GM12878 (cell line): ENCODE measurements around the gene C16orf78. TPM values are rescaled to one million over a fixed set of nuclear protein-coding genes. Genes with fewer than 3 reads are reported as not detected.

Experiments
- ATAC-seq: fragments of 200-7000 bp; cut with Tn5 transposase; 3 replicates; pipeline ENCODE4 v1.9.1; 2020; ENCODE audit warnings: mild to moderate bottlenecking, moderate library complexity
- BruUV-seq: library from RNA; stranded (reverse); fragments of 400-500 nt; replicated peaks from 2 replicates; lab custom pipeline; 2021; lab: Mats Ljungman, UMichigan
- CTCF ChIA-PET: fragments of 300-600 bp; sonication (Branson Sonifier 250); formaldehyde crosslinking; extraction: SDS; loops from one replicate; lab custom pipeline; 2021; ENCODE audit warnings: inconsistent platforms; lab: Yijun Ruan, JAX
- POLR2A ChIA-PET: fragments of 350-600 bp; formaldehyde crosslinking; extraction: SDS; loops from one replicate; lab custom pipeline; 2021; ENCODE audit warnings: inconsistent platforms; lab: Charles Lee
- RAD21 ChIA-PET: fragments of 300-600 bp; sonication (Branson Sonifier 250); formaldehyde crosslinking; loops from one replicate; lab custom pipeline; 2023; ENCODE audit warnings: antibody characterized with exemption; ENCODE audit not compliant: unreplicated experiment; lab: Charles Lee
- SMC1A ChIA-PET: fragments of 300-600 bp; sonication (Branson Sonifier 250); formaldehyde crosslinking; loops from one replicate; lab custom pipeline; 2023; ENCODE audit not compliant: unreplicated experiment, uncharacterized antibody; lab: Charles Lee
- DNase-seq: peaks from one replicate; pipeline ENCODE4 v3.0.0-alpha.2; 2011; ENCODE audit warnings: low read depth, low spot score
- FAIRE-seq: peaks from 3 replicates; lab custom pipeline; 2011; peaks lifted over from hg19 to GRCh38; lab: Jason Lieb, UNC
- H2AFZ ChIP-seq: 2 replicates; pipeline ENCODE4 v1.6.0; 2011; ENCODE audit warnings: low read depth, low read length, control low read depth; ENCODE audit not compliant: control insufficient read depth
- H3K27ac ChIP-seq: 2 replicates; pipeline ENCODE4 v1.5.1; 2011; ENCODE audit warnings: control low read depth; ENCODE audit not compliant: control insufficient read depth, insufficient read depth
- H3K27me3 ChIP-seq, 2 experiments: replicated peaks in 1 of 2; 2 replicates each; pipeline versions ENCODE4 v1.6.0 to v1.6.1; 2011; ENCODE audit warnings: low read length in 1 of 2; ENCODE audit not compliant: control insufficient read depth in 2 of 2, insufficient read depth in 2 of 2
- H3K36me3 ChIP-seq, 2 experiments: 2 replicates each; pipeline ENCODE4 v1.5.1; 2011; ENCODE audit warnings: low read length in 1 of 2; ENCODE audit not compliant: control insufficient read depth in 2 of 2, insufficient read depth in 2 of 2
- H3K4me1 ChIP-seq: 2 replicates; pipeline ENCODE4 v1.6.1; 2011; ENCODE audit warnings: mild to moderate bottlenecking, low read length, moderate library complexity, mixed read lengths; ENCODE audit not compliant: control insufficient read depth, insufficient read depth
- H3K4me2 ChIP-seq: 2 replicates; pipeline ENCODE4 v1.6.0; 2011; ENCODE audit warnings: control low read depth; ENCODE audit not compliant: control insufficient read depth, insufficient read depth
- H3K4me3 ChIP-seq: fragments of 200-600 bp; sonication (generic); 2 replicates; pipeline ENCODE4 v1.5.1; 2016
- H3K79me2 ChIP-seq: 2 replicates; pipeline ENCODE4 v1.6.0; 2011; ENCODE audit warnings: low read length; ENCODE audit not compliant: control insufficient read depth, insufficient read depth
- H3K9ac ChIP-seq: 2 replicates; pipeline ENCODE4 v1.8.0; 2011; ENCODE audit warnings: low read length, control low read depth, mixed read lengths; ENCODE audit not compliant: control insufficient read depth, insufficient read depth
- H3K9me3 ChIP-seq: replicated peaks from 3 replicates; pipeline ENCODE4 v1.5.1; 2011; ENCODE audit warnings: mild to moderate bottlenecking, low read length; ENCODE audit not compliant: control insufficient read depth, insufficient read depth
- H4K20me1 ChIP-seq: 2 replicates; pipeline ENCODE4 v1.6.0; 2011; ENCODE audit not compliant: control insufficient read depth, insufficient read depth
- BACH1 ChIP-seq: fragments of 450-650 bp; IDR thresholded peaks from 2 replicates; pipeline ENCODE4 v1.6.1; 2017; ENCODE audit warnings: mild to moderate bottlenecking, borderline replicate concordance
- CBFB ChIP-seq: IDR thresholded peaks from 2 replicates; pipeline ENCODE4 v1.6.1; 2016; ENCODE audit warnings: antibody characterized with exemption, low read depth
- ETV6 ChIP-seq, 2 experiments: fragments of 450-650 bp in 1 of 2; IDR thresholded peaks in 1 of 2; conservative IDR thresholded peaks in 1 of 2; 2 replicates each; pipeline ENCODE4 v1.6.1; 2014; ENCODE audit warnings: antibody characterized with exemption in 1 of 2, borderline replicate concordance in 1 of 2, low read depth in 1 of 2, mild to moderate bottlenecking in 1 of 2, moderate library complexity in 1 of 2
- FOS ChIP-seq: IDR thresholded peaks from 3 replicates; pipeline ENCODE4 v1.6.1; 2011; ENCODE audit warnings: borderline replicate concordance; ENCODE audit not compliant: insufficient read length; ENCODE audit errors: extremely low read depth
- LARP7 ChIP-seq: fragments of 450-650 bp; IDR thresholded peaks from 2 replicates; pipeline ENCODE4 v1.6.1; 2017; ENCODE audit warnings: mild to moderate bottlenecking
- PKNOX1 ChIP-seq: fragments of 450-650 bp; IDR thresholded peaks from 2 replicates; pipeline ENCODE4 v1.6.1; 2016; ENCODE audit warnings: mild to moderate bottlenecking
- SIN3A ChIP-seq: IDR thresholded peaks from 2 replicates; pipeline ENCODE4 v1.6.1; 2012; ENCODE audit warnings: low read depth, low read length, improper control_type of control experiment
- SREBF1 ChIP-seq: IDR thresholded peaks from 2 replicates; pipeline ENCODE4 v1.6.1; 2012; ENCODE audit warnings: mild to moderate bottlenecking, low read length
- SREBF2 ChIP-seq: IDR thresholded peaks from 2 replicates; pipeline ENCODE4 v1.6.1; 2012; ENCODE audit warnings: mild to moderate bottlenecking, low read length
- STAT3 ChIP-seq: IDR thresholded peaks from 2 replicates; pipeline ENCODE4 v1.6.1; 2011; ENCODE audit warnings: low read depth, low read length, improper control_type of control experiment
- TARDBP ChIP-seq: IDR thresholded peaks from 2 replicates; pipeline ENCODE4 v1.6.1; 2016; ENCODE audit warnings: borderline replicate concordance
- ZBTB33 ChIP-seq: fragments of 450-650 bp; IDR thresholded peaks from 2 replicates; pipeline ENCODE4 v1.6.1; 2017; ENCODE audit warnings: mild to moderate bottlenecking
- WGBS: methylation state at CpG from one replicate; pipeline ENCODE4 v1.1.6; 2016; ENCODE audit warnings: low lambda C conversion rate; ENCODE audit not compliant: insufficient replicate concordance, insufficient coverage; ENCODE audit errors: missing lambda C conversion rate; 5-methylcytosine and 5-hydroxymethylcytosine counted together
- in situ Hi-C: fragments of 300-500 bp; cut with MboI; formaldehyde crosslinking; loops from 9 replicates; pipeline ENCODE4 v1.14.3; 2018; ENCODE audit warnings: mixed read lengths
- intact Hi-C: fragments of 100-400 bp; cut with micrococcal nuclease; formaldehyde crosslinking; loops from one replicate; pipeline ENCODE4 v1.14.2; 2022; ENCODE audit not compliant: unreplicated experiment
- polyA plus RNA-seq, 11 experiments: library from polyadenylated mRNA; depleted of rRNA in 4 of 11; unstranded in 6 of 11; stranded (reverse) in 5 of 11; fragments of >200 nt; fragmentation: Nextera tagmentation in 4 of 11; fragmentation: Illumina TruSeq in 1 of 11; extraction: Ambion mirVana in 4 of 11; extraction: Trizol in 1 of 11; gene quantifications; 1 replicate in 1 of 11; 2 replicates in 10 of 11; pipeline versions ENCODE4 v1.2.1 to v1.2.3, GENCODE V29; 2011 to 2016; ENCODE audit warnings: inconsistent platforms in 2 of 11, missing spikeins in 2 of 11, low read depth in 1 of 11
- total RNA-seq, 4 experiments: library from RNA; depleted of rRNA in 3 of 4; stranded (reverse); fragments of >200 nt in 3 of 4; fragmentation: Illumina TruSeq in 1 of 4; extraction: Trizol in 1 of 4; gene quantifications; 2 replicates each; pipeline versions ENCODE4 v1.2.1 to v1.2.3, GENCODE V29; 2013 to 2021

C16orf78 gene
- total and polyA plus RNA-seq, 10 of the 15 experiments (the other 5 are each of a cell fraction or from before 2014, with no cell fraction given) = not detected

GRCh38 chr16:49436181-49436580 is 62.6 kb downstream of the C16orf78 start (continued):
- TF ChIP-seq ZBTB33 (no peak), PKNOX1 (no peak), LARP7 (no peak), TARDBP (no peak)

- no peak overlapping the region for H3K27ac ChIP-seq
- H3K4me1 ChIP-seq = peaks cover 19% of the 10 kb centered on the region
- intact Hi-C loops = no loop called here
- TF ChIP-seq STAT3 (no peak), ETV6 (conservative IDR thresholded peaks at IDR 0.05 in 1 of 2, IDR thresholded peaks at IDR 0.05 in 1 of 2; ENCODE audit: borderline replicate concordance in 1 of 2, low read depth in 1 of 2) (no peak), SIN3A (no peak), SREBF2 (no peak), CBFB (no peak), SREBF1 (no peak), FOS (no peak), BACH1 (no peak)
- H4K20me1 ChIP-seq = no peaks in the 10 kb centered on the region
- in situ Hi-C loops = no loop called here
- FAIRE-seq (no peak), ATAC-seq (no peak), DNase-seq (no peak)
- CTCF ChIA-PET = no interaction called here
- H3K79me2 ChIP-seq = no peaks in the 10 kb centered on the region
- WGBS = 58% methylated on average over 5 of the region's 5 CpGs
- POLR2A ChIA-PET = no interaction called here
- H2AFZ ChIP-seq = no peak overlapping the region
- no peaks in the 10 kb centered on the region for H3K36me3 ChIP-seq
- no peak overlapping the region for H3K4me3 ChIP-seq
- no TSS peak for BruUV-seq
- no peaks in the 10 kb centered on the region for H3K9me3 ChIP-seq
- RAD21 ChIA-PET = no interaction called here
- SMC1A ChIA-PET = no interaction called here
- H3K27me3 ChIP-seq = no peaks in the 10 kb centered on the region; a peak in 2 of 4 replicates
- no peak overlapping the region for H3K9ac ChIP-seq
- no peak overlapping the region for H3K4me2 ChIP-seq
Measured at GRCh38 chr16:49437344-49437743, 63.7 kb downstream of the C16orf78 start.
